GM18858 (cell line): Measurements from ENCODE around the gene COL4A2.

ENCODE experiments used
- ATAC-seq: cut with Tn5 transposase; IDR thresholded peaks from one replicate; pipeline ENCODE4 v1.9.1; 2021; ENCODE audit not compliant: unreplicated experiment

The COL4A2 gene

GRCh38 chr13:110272227-110272626 is 34.9 kb upstream of the COL4A2 start:
- no peak for ATAC-seq

DNA sequence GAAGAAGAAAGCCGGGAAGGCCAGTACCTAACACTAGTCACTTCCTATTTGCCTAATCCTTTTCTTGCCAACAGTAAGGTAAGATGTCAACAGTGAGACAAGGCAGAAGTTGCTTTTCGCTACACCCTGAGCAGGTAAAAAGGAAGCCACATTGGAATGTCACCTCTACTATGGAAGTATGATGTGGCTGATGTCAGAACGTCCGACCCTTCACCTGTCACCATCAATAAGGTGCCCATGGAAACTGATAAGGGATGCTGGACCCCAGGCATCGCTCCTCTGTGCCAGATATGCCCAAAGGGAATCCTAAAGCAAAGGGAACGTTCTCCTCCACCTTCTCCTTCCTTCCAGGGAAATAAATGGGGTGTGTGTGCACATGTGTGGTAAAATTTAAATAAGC is 34.4 kb upstream of the COL4A2 start:
- no peak for ATAC-seq

GRCh38 chr13:110273254-110273653 is 33.8 kb upstream of the COL4A2 start:
- no peak for ATAC-seq

DNA sequence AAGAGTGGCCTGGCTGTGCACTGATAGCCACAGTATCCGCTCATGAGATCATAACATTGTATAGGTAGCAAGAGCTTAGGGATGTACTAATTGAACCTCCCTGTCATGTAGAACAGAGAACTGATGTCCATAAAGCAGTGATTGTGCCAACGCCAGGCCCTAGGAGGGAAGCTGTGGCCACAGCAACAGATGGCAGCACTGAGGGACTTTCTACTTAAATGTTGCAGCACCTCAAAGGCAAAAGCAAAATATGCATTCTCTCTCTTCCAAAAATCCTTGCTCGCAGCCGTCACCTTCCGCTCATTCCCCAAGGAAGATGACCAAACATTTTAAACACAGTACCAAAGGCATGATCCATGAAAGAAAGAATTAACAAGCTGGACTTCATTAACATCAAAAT is 32.4 kb upstream of the COL4A2 start:
- no peak for ATAC-seq

- no peak for ATAC-seq
Measured at GRCh38 chr13:110275931-110276552, 31.0 kb upstream of the COL4A2 start.

DNA sequence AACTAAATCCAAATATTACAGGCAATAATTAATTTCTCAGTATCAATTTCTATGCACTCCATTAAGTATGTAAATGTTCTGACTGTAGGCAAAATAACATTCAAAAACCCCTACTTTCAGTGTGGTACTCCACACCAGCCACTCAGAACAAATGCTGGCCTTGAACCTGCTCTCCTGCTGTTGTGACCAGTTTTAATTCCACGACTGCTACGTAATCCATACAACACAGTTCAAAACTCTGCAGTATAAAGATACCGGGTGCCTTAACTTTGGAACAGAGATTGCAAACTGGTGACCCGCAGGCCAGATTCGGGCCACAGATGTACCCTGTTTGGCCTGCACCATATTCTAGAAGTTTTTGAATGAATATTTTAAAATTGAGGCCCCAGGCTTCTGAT is 30.5 kb upstream of the COL4A2 start:
- ATAC-seq: no peak

- no peak for ATAC-seq
Measured at GRCh38 chr13:110277357-110277975, 29.6 kb upstream of the COL4A2 start.

DNA sequence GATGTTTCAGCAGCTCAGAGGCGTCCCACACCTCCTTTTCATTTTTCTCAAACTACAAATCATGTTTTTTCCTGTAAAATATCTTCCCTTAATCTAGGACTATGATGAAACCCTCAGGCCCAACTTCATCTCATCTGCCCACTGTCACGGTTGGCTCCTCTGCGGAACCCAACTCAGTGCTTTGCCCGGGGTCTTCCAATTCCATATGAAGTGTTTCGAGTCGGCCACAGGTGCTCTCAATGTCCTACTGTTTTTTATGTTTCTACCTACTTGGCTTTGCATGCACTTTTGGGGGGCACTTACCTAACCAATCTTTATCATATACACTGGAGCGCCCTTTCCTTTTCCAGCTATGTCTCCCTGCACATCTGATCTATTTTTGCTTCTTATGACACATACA is 28.2 kb upstream of the COL4A2 start:
- no peak for ATAC-seq

- no peak for ATAC-seq
Measured at GRCh38 chr13:110279684-110280083, 27.4 kb upstream of the COL4A2 start.

- ATAC-seq: no peak
Measured at GRCh38 chr13:110280231-110280813, 26.8 kb upstream of the COL4A2 start.

DNA sequence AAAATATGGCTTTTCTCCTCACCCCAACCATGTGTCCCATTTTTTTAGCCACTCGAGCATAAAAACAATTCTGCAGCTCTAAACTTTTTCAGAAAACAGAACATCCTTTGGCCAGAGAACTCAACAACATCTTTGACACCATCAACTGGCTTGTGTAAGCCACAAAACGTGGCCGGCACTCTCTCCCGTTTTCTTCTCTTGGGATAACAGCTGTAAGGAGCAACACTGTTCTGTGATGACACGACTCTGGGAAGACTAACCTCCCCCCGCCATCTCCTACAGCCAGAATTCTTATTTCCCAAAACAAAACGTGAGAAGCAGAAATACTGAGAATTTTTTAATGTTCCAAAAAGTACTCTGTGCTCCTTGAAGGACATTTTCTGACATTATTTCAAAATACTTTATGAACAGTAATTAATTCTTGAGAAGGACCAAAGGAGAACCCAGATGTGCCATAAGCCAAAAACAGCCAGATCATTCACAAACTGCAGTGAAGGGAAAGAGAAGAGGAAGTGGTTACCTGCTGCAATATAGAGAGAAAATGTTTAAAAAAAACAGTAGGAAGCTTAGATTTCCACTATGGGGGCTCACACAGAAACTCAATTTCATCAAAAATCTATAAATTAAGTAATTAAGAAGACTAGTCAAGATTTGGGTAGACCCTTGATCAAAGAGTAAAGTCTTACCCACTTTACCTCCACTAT is 25.9 kb upstream of the COL4A2 start:
- no peak for ATAC-seq

DNA sequence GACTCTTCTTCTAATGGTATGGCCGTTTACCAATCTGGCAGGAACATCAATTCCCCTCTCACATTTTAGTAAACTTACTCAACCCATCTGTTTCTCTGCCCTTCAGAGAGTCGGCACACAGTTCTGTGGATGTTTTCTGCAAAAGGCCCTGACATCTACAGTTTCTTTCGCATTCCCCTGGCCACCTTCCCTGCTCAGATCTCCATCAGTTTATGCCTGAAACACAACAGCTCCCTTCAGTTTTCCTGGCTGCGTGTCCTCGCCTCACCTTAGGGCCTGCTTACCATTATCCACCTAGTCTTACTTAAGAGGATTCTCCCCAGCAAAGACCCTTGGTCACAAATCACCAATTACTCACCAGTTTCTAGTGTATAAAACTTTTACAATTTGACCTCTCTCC is 25.3 kb upstream of the COL4A2 start:
- no peak for ATAC-seq

GRCh38 chr13:110282316-110282841 is 24.7 kb upstream of the COL4A2 start:
- no peak for ATAC-seq

DNA sequence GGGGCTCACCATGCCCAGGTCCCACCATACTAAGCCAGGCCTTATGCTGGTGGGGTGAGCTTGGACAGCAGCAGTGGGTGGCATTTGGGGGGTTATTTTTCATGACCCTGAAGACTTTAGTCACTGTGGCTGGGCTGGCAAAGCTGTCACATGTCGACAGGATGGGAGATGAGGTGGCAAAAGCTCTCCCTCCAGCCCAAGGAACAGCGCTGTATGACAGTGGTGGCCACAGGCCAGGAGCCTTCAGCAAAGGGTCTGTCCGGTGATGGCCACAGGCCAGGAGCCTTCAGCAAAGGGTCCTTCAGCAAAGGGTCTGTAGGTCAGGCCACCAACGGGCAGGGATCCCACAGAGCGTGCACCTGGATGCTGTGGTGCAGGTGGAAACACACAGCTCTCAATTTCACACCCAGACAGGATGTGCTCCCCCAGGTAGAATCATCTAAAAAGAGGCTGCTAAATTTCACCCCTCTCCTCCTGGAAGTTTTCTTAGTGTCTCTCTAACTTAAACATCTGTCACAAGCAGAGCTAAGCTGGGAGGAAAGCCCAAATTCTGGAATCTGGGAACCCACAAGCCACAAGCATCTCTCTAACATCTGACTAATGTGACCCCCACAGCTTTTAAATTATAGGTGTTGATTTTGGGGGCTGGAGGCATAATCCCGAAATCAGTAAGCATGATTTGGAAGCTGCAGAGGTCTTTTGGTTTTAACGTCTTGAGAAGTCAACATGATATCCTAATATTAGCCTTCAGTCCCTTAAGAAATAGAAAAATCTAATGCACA is 23.2 kb upstream of the COL4A2 start:
- no peak for ATAC-seq

- ATAC-seq: no peak
Measured at GRCh38 chr13:110284779-110285484, 22.2 kb upstream of the COL4A2 start.

GRCh38 chr13:110285991-110286832 is 20.9 kb upstream of the COL4A2 start:
- no peak for ATAC-seq

DNA sequence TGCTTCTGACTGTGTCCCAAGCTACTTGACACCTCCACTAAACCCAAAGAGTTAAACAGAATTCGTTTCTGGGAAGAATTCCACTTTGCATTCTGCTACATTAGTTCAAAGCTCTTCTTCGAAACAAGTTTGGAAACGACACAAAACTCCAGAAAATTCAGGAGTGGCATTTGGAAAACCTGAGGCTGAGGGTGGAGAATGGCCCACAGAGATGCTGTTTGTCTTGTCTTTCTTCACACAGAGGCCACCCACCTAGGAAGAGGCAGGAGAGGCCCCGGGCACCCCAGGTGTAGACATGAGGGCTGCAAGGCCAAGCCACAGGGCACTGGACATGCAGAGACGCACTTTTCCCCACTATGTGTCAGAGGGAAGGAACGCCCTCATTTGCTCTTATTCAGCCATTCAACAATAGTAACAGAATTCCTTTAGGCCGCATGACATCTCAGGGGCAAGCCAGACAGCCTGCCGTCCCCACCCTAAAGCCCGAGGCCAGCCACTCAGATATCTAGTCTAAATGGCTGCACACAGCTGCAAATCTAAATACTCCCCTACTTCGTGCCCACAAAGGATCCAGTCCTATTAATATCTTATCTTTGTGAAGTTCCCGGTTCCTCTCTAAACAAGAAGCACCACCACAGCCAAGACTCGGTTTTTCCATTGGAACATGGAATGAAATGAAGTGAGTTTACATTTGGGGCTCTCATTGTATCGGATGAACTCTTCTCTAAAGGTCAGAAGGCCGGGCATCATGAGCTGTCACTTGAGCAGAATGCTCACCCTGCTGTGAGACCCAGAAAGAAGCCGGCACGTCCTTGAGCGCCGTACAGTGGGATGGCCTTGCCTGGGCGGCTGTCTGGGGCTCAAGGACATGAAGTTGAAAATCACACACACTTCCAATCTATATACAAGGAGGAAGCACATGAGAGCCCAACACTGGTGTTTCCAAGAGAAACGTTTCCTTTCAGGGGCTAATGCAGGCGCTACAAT is 20.0 kb upstream of the COL4A2 start:
- ATAC-seq: no peak

DNA sequence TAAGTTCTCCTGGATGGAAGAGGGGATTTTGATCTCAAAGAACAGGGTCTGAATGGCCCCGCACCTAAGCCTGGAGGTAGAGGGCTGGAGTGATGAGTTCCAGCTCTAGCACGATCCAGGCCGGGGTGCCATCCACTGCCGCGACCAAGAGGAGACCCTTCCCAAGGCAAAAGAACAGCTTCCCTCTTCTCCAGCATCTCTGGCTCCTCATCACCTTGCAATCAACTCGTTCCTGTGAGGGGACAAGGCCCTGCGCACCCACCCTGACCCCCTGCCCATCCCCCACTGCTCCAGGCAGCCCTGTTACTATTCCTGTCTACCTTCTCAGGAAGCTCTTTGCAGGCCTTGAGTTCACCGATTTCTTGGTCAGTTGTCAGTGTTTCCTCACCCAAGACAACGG is 17.9 kb upstream of the COL4A2 start:
- ATAC-seq: no peak
